ENCODE results near the gene RGS7. TPM values are rescaled to one million over a fixed set of nuclear protein-coding genes. Genes with fewer than 3 reads are reported as not detected.
"Not testable (repeated sequence)": the region's sequence is repeated elsewhere in the genome, so short reads cannot be mapped to it uniquely, and the experiment has no call there.

RGS7 gene
- polyA plus RNA-seq, 1 donor (not counting 4 experiments of a cell fraction or from before 2014, with no cell fraction given): not detected

DNA sequence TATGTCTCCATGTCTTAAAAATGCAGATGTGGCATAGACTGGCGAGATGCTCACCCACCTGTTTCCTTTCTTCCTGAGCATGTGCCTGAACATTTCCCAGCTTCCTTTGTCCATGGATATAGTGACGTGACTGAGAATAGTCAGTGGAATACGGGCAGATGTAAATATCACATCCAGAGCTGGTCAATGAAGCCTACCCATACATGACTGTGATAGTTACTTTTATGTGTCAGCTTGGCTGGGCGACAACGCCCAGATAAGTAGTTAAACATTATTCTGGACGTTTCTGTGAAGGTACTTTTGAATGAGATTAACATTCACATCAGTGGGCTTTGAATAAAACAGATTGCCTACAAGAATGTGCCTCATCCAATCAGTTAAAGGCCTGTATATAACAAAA is 135.7 kb downstream of the RGS7 start:
- no peak overlapping the region for H3K4me3 ChIP-seq (ENCODE audit: control insufficient read depth in 2 of 3, extremely low read depth in 1 of 3, insufficient read depth in 2 of 3, low read depth in 1 of 3, low read length in 3 of 3)
- no peaks in the 10 kb centered on the region for H3K36me3 ChIP-seq (ENCODE audit: control insufficient read depth in 2 of 2, extremely low read depth in 1 of 2, insufficient read depth in 2 of 2, low read length in 2 of 2)
- H2AFZ ChIP-seq (ENCODE audit: control insufficient read depth, low read length): no peak overlapping the region
- no peak overlapping the region for H3K27ac ChIP-seq (ENCODE audit: control insufficient read depth, insufficient read depth, low read length)
- H3K4me1 ChIP-seq (ENCODE audit: control insufficient read depth, extremely low read depth, insufficient read depth, low read length): no peaks in the 10 kb centered on the region
- no peak overlapping the region for H3K4me2 ChIP-seq (ENCODE audit: control insufficient read depth, extremely low read depth, insufficient read depth, low read depth, low read length)
- FAIRE-seq (no peak), DNase-seq (ENCODE audit: low read depth, low spot score) (no peak)
- H3K9me3 ChIP-seq (ENCODE audit: control insufficient read depth, low read depth, low read length): no peaks in the 10 kb centered on the region
- dilution Hi-C loops (cut with MboI; ENCODE audit: extremely low pct_ligation_motif_present, low sequenced_read_pairs): no loop called here
- no peak for TF ChIP-seq EZH2 (IDR thresholded peaks at IDR 0.05; ENCODE audit: low read length)
- TF ChIP-seq, protein P1, sequence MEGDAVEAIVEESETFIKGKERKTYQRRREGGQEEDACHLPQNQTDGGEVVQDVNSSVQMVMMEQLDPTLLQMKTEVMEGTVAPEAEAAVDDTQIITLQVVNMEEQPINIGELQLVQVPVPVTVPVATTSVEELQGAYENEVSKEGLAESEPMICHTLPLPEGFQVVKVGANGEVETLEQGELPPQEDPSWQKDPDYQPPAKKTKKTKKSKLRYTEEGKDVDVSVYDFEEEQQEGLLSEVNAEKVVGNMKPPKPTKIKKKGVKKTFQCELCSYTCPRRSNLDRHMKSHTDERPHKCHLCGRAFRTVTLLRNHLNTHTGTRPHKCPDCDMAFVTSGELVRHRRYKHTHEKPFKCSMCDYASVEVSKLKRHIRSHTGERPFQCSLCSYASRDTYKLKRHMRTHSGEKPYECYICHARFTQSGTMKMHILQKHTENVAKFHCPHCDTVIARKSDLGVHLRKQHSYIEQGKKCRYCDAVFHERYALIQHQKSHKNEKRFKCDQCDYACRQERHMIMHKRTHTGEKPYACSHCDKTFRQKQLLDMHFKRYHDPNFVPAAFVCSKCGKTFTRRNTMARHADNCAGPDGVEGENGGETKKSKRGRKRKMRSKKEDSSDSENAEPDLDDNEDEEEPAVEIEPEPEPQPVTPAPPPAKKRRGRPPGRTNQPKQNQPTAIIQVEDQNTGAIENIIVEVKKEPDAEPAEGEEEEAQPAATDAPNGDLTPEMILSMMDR (optimal IDR thresholded peaks at IDR 0.05 in 1 of 3, IDR thresholded peaks at IDR 0.05 in 1 of 3, conservative IDR thresholded peaks at IDR 0.05 in 1 of 3; ENCODE audit: extremely low read depth in 1 of 3, insufficient read depth in 2 of 3, low read length in 3 of 3): no peak
- H3K9ac ChIP-seq (ENCODE audit: control insufficient read depth, extremely low read depth, insufficient read depth, low read length): no peak overlapping the region
- no peaks in the 10 kb centered on the region for H4K20me1 ChIP-seq (ENCODE audit: control insufficient read depth, extremely low read depth, insufficient read depth, low read length)
- no peaks in the 10 kb centered on the region for H3K27me3 ChIP-seq (ENCODE audit: control insufficient read depth, extremely low read depth, insufficient read depth, low read length)
- H3K79me2 ChIP-seq (ENCODE audit: control insufficient read depth, insufficient read depth, low read length): no peaks in the 10 kb centered on the region
- H3K9me1 ChIP-seq (ENCODE audit: control insufficient read depth, extremely low read depth, insufficient read depth, low read length): no peaks in the 10 kb centered on the region

DNA sequence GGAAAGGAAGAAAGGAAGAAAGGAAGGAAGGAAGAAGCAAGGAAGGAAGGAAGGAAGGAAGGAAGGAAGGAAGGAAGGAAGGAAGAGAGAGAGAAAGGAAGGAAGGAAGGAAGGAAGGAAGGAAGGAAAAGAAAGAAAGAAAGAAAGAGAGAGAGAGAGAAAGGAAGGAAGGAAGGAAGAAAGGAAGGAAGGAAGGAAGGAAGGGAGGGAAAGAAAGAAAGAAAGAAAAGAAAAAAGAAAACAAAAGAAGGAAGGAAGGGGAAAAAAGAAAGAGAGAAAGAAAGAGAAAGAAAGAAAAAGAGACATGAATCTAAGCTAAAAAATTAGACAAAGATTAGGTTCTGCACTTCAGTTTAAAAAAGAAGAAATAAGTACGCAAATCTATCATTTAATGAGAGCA is 136.1 kb downstream of the RGS7 start:
- H3K36me3 ChIP-seq (ENCODE audit: control insufficient read depth in 2 of 2, extremely low read depth in 1 of 2, insufficient read depth in 2 of 2, low read length in 2 of 2); H3K9ac ChIP-seq (ENCODE audit: control insufficient read depth, extremely low read depth, insufficient read depth, low read length); H3K79me2 ChIP-seq (ENCODE audit: control insufficient read depth, insufficient read depth, low read length); H3K4me2 ChIP-seq (ENCODE audit: control insufficient read depth, extremely low read depth, insufficient read depth, low read depth, low read length); FAIRE-seq; H3K4me3 ChIP-seq (ENCODE audit: control insufficient read depth in 2 of 3, extremely low read depth in 1 of 3, insufficient read depth in 2 of 3, low read depth in 1 of 3, low read length in 3 of 3); H4K20me1 ChIP-seq (ENCODE audit: control insufficient read depth, extremely low read depth, insufficient read depth, low read length); H3K4me1 ChIP-seq (ENCODE audit: control insufficient read depth, extremely low read depth, insufficient read depth, low read length); DNase-seq (ENCODE audit: low read depth, low spot score); H3K27me3 ChIP-seq (ENCODE audit: control insufficient read depth, extremely low read depth, insufficient read depth, low read length); H2AFZ ChIP-seq (ENCODE audit: control insufficient read depth, low read length); H3K27ac ChIP-seq (ENCODE audit: control insufficient read depth, insufficient read depth, low read length); dilution Hi-C loops (cut with MboI; ENCODE audit: extremely low pct_ligation_motif_present, low sequenced_read_pairs); H3K9me1 ChIP-seq (ENCODE audit: control insufficient read depth, extremely low read depth, insufficient read depth, low read length); H3K9me3 ChIP-seq (ENCODE audit: control insufficient read depth, low read depth, low read length): not testable (repeated sequence)

DNA sequence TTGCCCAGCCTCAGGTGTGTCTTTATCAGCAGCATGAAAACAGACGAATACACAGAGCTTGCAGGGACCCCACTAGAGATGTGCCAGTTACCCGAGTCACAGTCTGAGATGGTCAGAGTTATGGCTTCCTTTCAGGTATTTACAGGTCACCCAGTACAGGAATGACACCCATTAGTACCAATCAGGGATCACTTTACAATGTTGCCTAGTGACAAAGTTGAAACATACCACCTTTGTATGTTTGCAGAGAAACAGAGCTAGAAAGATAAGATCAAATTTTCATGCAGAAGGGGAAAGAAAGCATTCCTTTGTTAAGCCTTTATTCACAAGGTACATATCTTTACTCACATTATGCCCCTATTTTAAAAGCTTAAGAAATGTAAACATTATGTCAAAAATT is 137.6 kb downstream of the RGS7 start:
- H3K79me2 ChIP-seq (ENCODE audit: control insufficient read depth, insufficient read depth, low read length): no peaks in the 10 kb centered on the region

More for the DNA sequence above, 137.6 kb downstream of the RGS7 start:
- H3K4me2 ChIP-seq (ENCODE audit: control insufficient read depth, extremely low read depth, insufficient read depth, low read depth, low read length): no peak overlapping the region
- no peak for DNase-seq (ENCODE audit: low read depth, low spot score)
- H3K27ac ChIP-seq (ENCODE audit: control insufficient read depth, insufficient read depth, low read length): no peak overlapping the region
- no peak overlapping the region for H3K4me3 ChIP-seq (ENCODE audit: control insufficient read depth in 2 of 3, extremely low read depth in 1 of 3, insufficient read depth in 2 of 3, low read depth in 1 of 3, low read length in 3 of 3)
- FAIRE-seq: no peak
- no peaks in the 10 kb centered on the region for H3K9me1 ChIP-seq (ENCODE audit: control insufficient read depth, extremely low read depth, insufficient read depth, low read length)
- no peaks in the 10 kb centered on the region for H3K9me3 ChIP-seq (ENCODE audit: control insufficient read depth, low read depth, low read length)
- no peaks in the 10 kb centered on the region for H3K36me3 ChIP-seq (ENCODE audit: control insufficient read depth in 2 of 2, extremely low read depth in 1 of 2, insufficient read depth in 2 of 2, low read length in 2 of 2)
- H3K27me3 ChIP-seq (ENCODE audit: control insufficient read depth, extremely low read depth, insufficient read depth, low read length): no peaks in the 10 kb centered on the region
- dilution Hi-C loops (cut with MboI; ENCODE audit: extremely low pct_ligation_motif_present, low sequenced_read_pairs): no loop called here
- H2AFZ ChIP-seq (ENCODE audit: control insufficient read depth, low read length): no peak overlapping the region
- no peaks in the 10 kb centered on the region for H3K4me1 ChIP-seq (ENCODE audit: control insufficient read depth, extremely low read depth, insufficient read depth, low read length)
- no peak for TF ChIP-seq EZH2 (IDR thresholded peaks at IDR 0.05; ENCODE audit: low read length)
- TF ChIP-seq, protein P1 (optimal IDR thresholded peaks at IDR 0.05 in 1 of 3, IDR thresholded peaks at IDR 0.05 in 1 of 3, conservative IDR thresholded peaks at IDR 0.05 in 1 of 3; ENCODE audit: extremely low read depth in 1 of 3, insufficient read depth in 2 of 3, low read length in 3 of 3): no peak
- H4K20me1 ChIP-seq (ENCODE audit: control insufficient read depth, extremely low read depth, insufficient read depth, low read length): no peaks in the 10 kb centered on the region
- H3K9ac ChIP-seq (ENCODE audit: control insufficient read depth, extremely low read depth, insufficient read depth, low read length): no peak overlapping the region

Measured in keratinocyte (primary cell).